Stomach smooth muscle (tissue), 2 donors: ENCODE results near the gene GRAMD1A.
A peak's percentile ranks its signal among the peaks of the same experiment; 100 is the strongest.

Source experiments
- H3K27ac ChIP-seq: one replicate; pipeline ENCODE4 v1.7.0; 2013; ENCODE audit warnings: mild to moderate bottlenecking, low read length, inconsistent platforms
- H3K27me3 ChIP-seq, 2 donors: one replicate each; pipeline ENCODE4 v1.7.0; 2013; ENCODE audit warnings: low read length in 2 of 2; ENCODE audit not compliant: insufficient read depth in 2 of 2, control insufficient read depth in 1 of 2
- H3K36me3 ChIP-seq, 2 donors: one replicate each; pipeline ENCODE4 v1.7.0; 2013; ENCODE audit warnings: low read length in 2 of 2; ENCODE audit not compliant: control insufficient read depth in 2 of 2, insufficient read depth in 2 of 2
- H3K4me1 ChIP-seq: one replicate; pipeline ENCODE4 v1.7.0; 2013; ENCODE audit warnings: low read length; ENCODE audit not compliant: control insufficient read depth, insufficient read depth
- H3K4me3 ChIP-seq, 2 donors: one replicate each; pipeline ENCODE4 v1.7.0; 2013; ENCODE audit warnings: low read length in 2 of 2
- H3K9ac ChIP-seq, 2 donors: one replicate each; pipeline ENCODE4 v1.7.0; 2013; ENCODE audit warnings: low read length in 2 of 2, mild to moderate bottlenecking in 1 of 2
- H3K9me3 ChIP-seq, 2 donors: one replicate each; pipeline ENCODE4 v1.7.0; 2013; ENCODE audit warnings: low read length in 2 of 2; ENCODE audit not compliant: control insufficient read depth in 2 of 2
- donor health status: healthy.
- donor health status: Pancreatic carcinoma.

The GRAMD1A gene

GRCh38 chr19:35030257-35031071 lies 30.3 kb downstream of the GRAMD1A start, which contains the start of gene SCN1B:
SCN1B (plus strand) TSS chr19:35030470; CDS start chr19:35030821, 351 bp downstream.
- H3K9ac ChIP-seq: peak within 1 kb of the TSS; percentile 4 to 21
- H3K27me3 ChIP-seq: no peaks in the 10 kb centered on the region
- no peaks in the 10 kb centered on the region for H3K9me3 ChIP-seq
- H3K27ac ChIP-seq: no peak within 1 kb of the TSS
- peak within 1 kb of the TSS; percentile 55 to 69 for H3K4me3 ChIP-seq
- peaks cover 9 to 12% of the 10 kb centered on the region in 2 donors for H3K36me3 ChIP-seq
- H3K4me1 ChIP-seq: peaks cover 12% of the 10 kb centered on the region

GRCh38 chr19:35031072-35031881 lies 31.2 kb downstream of the GRAMD1A start:
- peak overlapping the region; percentile 4 to 21 for H3K9ac ChIP-seq
- H3K9me3 ChIP-seq: no peaks in the 10 kb centered on the region
- H3K36me3 ChIP-seq: peaks cover 7% of the 10 kb centered on the region in 2 donors
- no peak overlapping the region for H3K27ac ChIP-seq
- peaks cover 12% of the 10 kb centered on the region for H3K4me1 ChIP-seq
- no peaks in the 10 kb centered on the region for H3K27me3 ChIP-seq
- peak overlapping the region; percentile 55 to 69 for H3K4me3 ChIP-seq

DNA sequence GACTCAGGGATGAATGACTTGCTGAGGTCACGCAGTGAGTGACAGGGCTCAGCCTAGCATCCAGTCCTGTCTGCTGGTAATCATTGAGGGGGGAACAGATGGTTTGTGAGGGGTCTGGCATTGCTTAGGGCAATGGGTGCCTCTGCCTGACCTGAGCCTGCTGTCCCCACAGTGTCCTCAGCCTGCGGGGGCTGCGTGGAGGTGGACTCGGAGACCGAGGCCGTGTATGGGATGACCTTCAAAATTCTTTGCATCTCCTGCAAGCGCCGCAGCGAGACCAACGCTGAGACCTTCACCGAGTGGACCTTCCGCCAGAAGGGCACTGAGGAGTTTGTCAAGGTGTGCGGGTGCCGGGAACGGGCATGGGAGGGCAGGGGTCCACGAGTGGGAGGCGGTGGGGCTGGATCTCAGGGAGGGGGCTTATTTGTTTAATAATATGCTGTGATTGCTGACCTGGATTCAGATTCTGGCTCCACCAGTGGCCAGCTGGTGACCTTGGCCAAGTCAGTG lies 32.3 kb downstream of the GRAMD1A start:
- H3K27me3 ChIP-seq: no peaks in the 10 kb centered on the region
- no peak overlapping the region for H3K9ac ChIP-seq
- no peaks in the 10 kb centered on the region for H3K9me3 ChIP-seq
- peaks cover 12% of the 10 kb centered on the region for H3K4me1 ChIP-seq
- no peak overlapping the region for H3K27ac ChIP-seq
- no peak overlapping the region for H3K4me3 ChIP-seq
- H3K36me3 ChIP-seq: peaks cover 2% of the 10 kb centered on the region in 2 donors

DNA sequence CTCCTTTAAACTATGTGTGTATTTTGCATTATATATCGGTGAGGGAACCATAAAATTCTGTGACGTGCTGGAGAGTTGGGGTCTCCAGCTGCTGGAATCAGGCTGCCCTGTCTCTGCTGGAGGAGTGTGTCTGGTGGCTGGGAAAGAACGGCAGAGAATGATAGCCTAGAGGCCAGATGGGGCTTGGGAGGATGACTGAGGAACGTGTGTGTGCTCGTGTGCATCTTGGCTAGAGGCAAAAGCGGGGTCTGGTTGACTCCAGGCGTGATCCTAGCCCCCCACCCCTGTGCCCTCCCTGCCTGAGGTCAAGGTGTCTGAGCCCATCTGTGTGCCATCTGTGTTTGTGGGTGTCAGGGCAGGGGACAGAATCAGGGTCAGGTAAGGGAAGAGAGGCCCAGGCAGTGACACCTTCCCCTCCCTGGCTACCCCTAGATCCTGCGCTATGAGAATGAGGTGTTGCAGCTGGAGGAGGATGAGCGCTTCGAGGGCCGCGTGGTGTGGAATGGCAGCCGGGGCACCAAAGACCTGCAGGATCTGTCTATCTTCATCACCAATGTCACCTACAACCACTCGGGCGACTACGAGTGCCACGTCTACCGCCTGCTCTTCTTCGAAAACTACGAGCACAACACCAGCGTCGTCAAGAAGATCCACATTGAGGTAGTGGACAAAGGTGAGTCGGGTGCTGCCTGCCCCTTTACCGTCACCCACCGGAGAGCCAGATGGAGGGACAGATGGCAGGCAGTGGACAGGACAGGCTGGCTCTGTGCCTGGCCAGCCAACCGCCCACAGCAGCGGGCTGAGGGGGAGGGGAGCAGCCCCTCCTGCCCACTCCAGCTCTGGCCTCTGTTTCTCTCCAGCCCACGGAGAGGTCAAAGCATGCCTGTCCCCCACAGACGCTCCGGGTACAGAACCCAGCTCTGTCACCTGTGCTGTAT lies 33.2 kb downstream of the GRAMD1A start:
- Histone ChIP-seq H3K9ac (no peak overlapping the region), H3K27me3 (no peaks in the 10 kb centered on the region), H3K27ac (no peak overlapping the region), H3K4me3 (no peak overlapping the region), H3K36me3 (no peaks in the 10 kb centered on the region), H3K9me3 (no peaks in the 10 kb centered on the region), H3K4me1 (peaks cover 12% of the 10 kb centered on the region)

GRCh38 chr19:35034005-35034502 lies 33.9 kb downstream of the GRAMD1A start:
- Histone ChIP-seq H3K4me3 (no peak overlapping the region), H3K9me3 (no peaks in the 10 kb centered on the region), H3K4me1 (peaks cover 12% of the 10 kb centered on the region), H3K27me3 (peaks cover 2 to 4% of the 10 kb centered on the region in 2 donors), H3K27ac (no peak overlapping the region), H3K36me3 (no peaks in the 10 kb centered on the region), H3K9ac (no peak overlapping the region)

GRCh38 chr19:35034588-35035382 lies 34.7 kb downstream of the GRAMD1A start:
- H3K36me3 ChIP-seq: no peaks in the 10 kb centered on the region
- no peaks in the 10 kb centered on the region for H3K9me3 ChIP-seq
- H3K27me3 ChIP-seq: peaks cover 7 to 9% of the 10 kb centered on the region in 2 donors
- H3K9ac ChIP-seq: no peak overlapping the region
- peaks cover 14% of the 10 kb centered on the region for H3K4me1 ChIP-seq
- H3K27ac ChIP-seq: no peak overlapping the region
- H3K4me3 ChIP-seq: no peak overlapping the region

GRCh38 chr19:35037716-35038622 lies 37.8 kb downstream of the GRAMD1A start:
- H3K27ac ChIP-seq: no peak overlapping the region

DNA sequence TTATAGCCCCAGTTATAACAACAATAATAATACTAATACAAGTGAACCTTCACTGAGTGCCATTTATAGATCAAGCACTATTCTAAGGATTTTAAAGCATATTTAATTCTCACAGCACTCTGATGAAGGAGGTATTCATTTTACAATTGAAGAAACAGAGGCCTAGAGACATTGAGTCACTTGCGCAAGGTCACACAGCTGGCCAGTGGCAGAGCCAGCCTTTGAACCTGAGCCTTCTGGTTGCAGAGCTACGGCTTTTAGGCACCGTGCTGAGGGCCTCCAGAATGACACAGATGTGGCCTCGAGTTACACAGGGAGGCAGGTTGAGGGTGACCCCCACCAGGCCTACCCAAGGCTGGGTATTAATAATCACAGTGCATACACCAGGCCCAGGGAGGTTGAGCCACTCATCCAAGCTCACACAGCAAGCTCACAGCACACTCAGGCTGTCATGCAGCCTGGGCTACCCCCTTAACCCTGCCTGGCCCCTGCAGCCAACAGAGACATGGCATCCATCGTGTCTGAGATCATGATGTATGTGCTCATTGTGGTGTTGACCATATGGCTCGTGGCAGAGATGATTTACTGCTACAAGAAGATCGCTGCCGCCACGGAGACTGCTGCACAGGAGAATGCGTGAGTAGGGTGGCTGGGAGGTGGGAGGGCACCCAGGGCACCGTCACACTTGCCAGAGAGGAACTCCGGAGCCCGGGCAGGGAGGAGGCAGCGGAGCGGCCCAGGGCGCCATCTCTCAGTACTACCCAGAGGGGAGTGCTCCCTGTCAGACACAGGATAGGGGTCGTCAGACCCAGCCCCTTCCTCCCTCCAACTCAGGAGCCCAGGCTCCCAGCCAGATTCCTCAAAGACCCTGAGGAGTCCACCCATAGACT lies 38.7 kb downstream of the GRAMD1A start:
- peaks cover 22% of the 10 kb centered on the region for H3K4me1 ChIP-seq
- no peak overlapping the region for H3K4me3 ChIP-seq
- H3K9ac ChIP-seq: no peak overlapping the region
- no peaks in the 10 kb centered on the region for H3K9me3 ChIP-seq
- H3K27me3 ChIP-seq: peaks cover 19 to 26% of the 10 kb centered on the region in 2 donors
- no peaks in the 10 kb centered on the region for H3K36me3 ChIP-seq
- no peak overlapping the region for H3K27ac ChIP-seq

More at GRCh38 chr19:35037716-35038622, 37.8 kb downstream of the GRAMD1A start:
- Histone ChIP-seq H3K9me3 (no peaks in the 10 kb centered on the region), H3K27me3 (peaks cover 18 to 26% of the 10 kb centered on the region in 2 donors), H3K9ac (no peak overlapping the region), H3K4me1 (peaks cover 22% of the 10 kb centered on the region), H3K36me3 (no peaks in the 10 kb centered on the region), H3K4me3 (no peak overlapping the region)
